ENCODE data around the gene PPL. TPM values are rescaled to one million over a fixed set of nuclear protein-coding genes. Genes with fewer than 3 reads are reported as not detected.

PPL gene
- total and polyA plus RNA-seq, 2 of the 8 experiments (the other 6 are each of a cell fraction or from before 2014, with no cell fraction given) = 11.3 to 29.5 TPM

DNA sequence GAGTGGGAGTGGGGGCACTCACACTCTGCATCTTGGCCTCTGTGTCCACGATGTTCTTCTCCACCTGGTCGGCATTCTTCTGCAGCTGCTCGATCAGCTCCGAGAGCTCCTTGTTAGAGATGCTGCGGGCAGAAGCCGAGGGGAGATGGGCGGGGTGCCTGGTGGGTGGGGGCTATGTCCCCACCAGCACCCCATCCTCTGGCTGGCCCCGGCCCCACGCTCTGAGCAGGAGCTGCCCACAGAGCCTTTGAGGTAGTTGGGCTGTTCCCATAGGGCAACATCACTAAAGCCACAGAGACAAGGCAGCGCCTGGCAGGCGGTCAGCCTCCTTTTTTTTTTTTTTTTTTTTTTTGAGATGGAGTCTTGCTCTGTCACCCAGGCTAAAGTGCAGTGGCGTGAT lies 26.1 kb downstream of the PPL start:
- no peak for DNase-seq (ENCODE audit: low read depth in 1 of 2, low spot score in 2 of 2)
- POLR2A ChIA-PET (ENCODE audit: partially characterized antibody) = interaction anchor here (0.9 to 1.1 kb wide), 3 partner anchors 9 to 32 kb away, joined by 3 to 4 read pairs (median 3); no protein-coding TSS in a partner anchor

More for the DNA sequence above, 26.1 kb downstream of the PPL start:
- Histone ChIP-seq H3K4me2 (ENCODE audit: insufficient read depth in 1 of 2, low read depth in 2 of 2, low read length in 2 of 2) (no peak overlapping the region), H4K91ac (replicated peaks; ENCODE audit: insufficient read length, low read length) (no peak overlapping the region), H3K23ac (ENCODE audit: insufficient read length) (no peak overlapping the region), H2BK12ac (ENCODE audit: low read depth, low read length) (no peak overlapping the region), H4K8ac (ENCODE audit: extremely low read depth, insufficient read depth, low read length) (no peak overlapping the region), H3K9ac (replicated peaks in 1 of 4; ENCODE audit: extremely low read depth in 1 of 4, low read depth in 3 of 4, low read length in 3 of 4) (no peak overlapping the region), H3K23me2 (ENCODE audit: low read depth, low read length) (no peaks in the 10 kb centered on the region; the same call in 1 of the 2 replicates), H3K56ac (replicated peaks; ENCODE audit: insufficient read length, low read depth, low read length) (no peak overlapping the region), H2AFZ (ENCODE audit: low read length) (no peak overlapping the region), H2AK5ac (ENCODE audit: low read depth, low read length) (no peak overlapping the region), H2BK120ac (replicated peaks; ENCODE audit: low read depth, low read length) (no peak overlapping the region), H3K79me2 (ENCODE audit: control insufficient read depth in 1 of 2, insufficient read depth in 2 of 2, low read length in 2 of 2) (no peaks in the 10 kb centered on the region), H3K4me1 (replicated peaks in 1 of 4; ENCODE audit: control insufficient read depth in 3 of 4, insufficient read depth in 4 of 4, low read length in 3 of 4) (peaks cover 0 to 3% (median 0%) of the 10 kb centered on the region in 4 experiments; a peak in 1 of 7 replicates), H3K9me3 (ENCODE audit: insufficient read depth in 2 of 2, low read depth in 1 of 2, low read length in 1 of 2) (no peaks in the 10 kb centered on the region), H3K18ac (ENCODE audit: extremely low read depth, low read length) (no peak overlapping the region), H2BK5ac (ENCODE audit: low read depth, low read length) (no peak overlapping the region), H3K4me3 (ENCODE audit: extremely low read depth in 1 of 4, insufficient read depth in 2 of 4, low read depth in 3 of 4, low read length in 4 of 4) (no peak overlapping the region), H3K27me3 (replicated peaks in 1 of 4; ENCODE audit: control insufficient read depth in 3 of 4, extremely low read depth in 1 of 4, insufficient read depth in 3 of 4, low read length in 3 of 4) (no peaks in the 10 kb centered on the region), H2BK15ac (ENCODE audit: low read length) (no peak overlapping the region), H2BK20ac (ENCODE audit: low read length) (no peak overlapping the region), H3K36me3 (ENCODE audit: control insufficient read depth in 2 of 4, insufficient read depth in 4 of 4, low read length in 3 of 4) (no peaks in the 10 kb centered on the region), H3K4ac (replicated peaks; ENCODE audit: insufficient read length, low read depth, low read length) (no peak overlapping the region), H3K79me1 (ENCODE audit: low read depth, low read length) (no peaks in the 10 kb centered on the region), H4K5ac (ENCODE audit: insufficient read length, low read depth, low read length) (no peak overlapping the region), H4K20me1 (replicated peaks in 1 of 2; ENCODE audit: control insufficient read depth in 1 of 2, insufficient read depth in 2 of 2, low read length in 2 of 2) (no peaks in the 10 kb centered on the region), H3K27ac (ENCODE audit: low read depth, low read length) (no peak overlapping the region), H3K14ac (ENCODE audit: insufficient read length) (no peak overlapping the region)
- WGBS, 2 experiments (ENCODE audit: extremely low coverage in 1 of 2, insufficient coverage in 1 of 2, insufficient read length in 1 of 2, insufficient replicate concordance in 2 of 2, low coverage in 1 of 2, low lambda C conversion rate in 2 of 2, missing lambda C conversion rate in 1 of 2) = 87% methylated on average over 11 of the region's 12 CpGs; no CpG with 5 or more reads in 1 of the 2 experiments
- TF ChIP-seq ASH2L (IDR thresholded peaks at IDR 0.05; ENCODE audit: low read length) (no peak), RFX5 (IDR thresholded peaks at IDR 0.05; ENCODE audit: borderline replicate concordance, low read depth, low read length) (no peak), EZH2 (IDR thresholded peaks at IDR 0.05; ENCODE audit: low read depth, low read length, severe bottlenecking) (no peak), KDM5A (IDR thresholded peaks at IDR 0.05; ENCODE audit: low read length) (no peak), RAD21 (IDR thresholded peaks at IDR 0.05 in 1 of 2, conservative IDR thresholded peaks at IDR 0.05 in 1 of 2; ENCODE audit: low read depth in 2 of 2, low read length in 2 of 2) (no peak), RXRA (IDR thresholded peaks at IDR 0.05; ENCODE audit: insufficient read depth, low read depth, low read length) (no peak)
- TF ChIP-seq, protein P1, sequence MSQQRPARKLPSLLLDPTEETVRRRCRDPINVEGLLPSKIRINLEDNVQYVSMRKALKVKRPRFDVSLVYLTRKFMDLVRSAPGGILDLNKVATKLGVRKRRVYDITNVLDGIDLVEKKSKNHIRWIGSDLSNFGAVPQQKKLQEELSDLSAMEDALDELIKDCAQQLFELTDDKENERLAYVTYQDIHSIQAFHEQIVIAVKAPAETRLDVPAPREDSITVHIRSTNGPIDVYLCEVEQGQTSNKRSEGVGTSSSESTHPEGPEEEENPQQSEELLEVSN (IDR thresholded peaks at IDR 0.05) = no peak
- TF ChIP-seq, protein P2, sequence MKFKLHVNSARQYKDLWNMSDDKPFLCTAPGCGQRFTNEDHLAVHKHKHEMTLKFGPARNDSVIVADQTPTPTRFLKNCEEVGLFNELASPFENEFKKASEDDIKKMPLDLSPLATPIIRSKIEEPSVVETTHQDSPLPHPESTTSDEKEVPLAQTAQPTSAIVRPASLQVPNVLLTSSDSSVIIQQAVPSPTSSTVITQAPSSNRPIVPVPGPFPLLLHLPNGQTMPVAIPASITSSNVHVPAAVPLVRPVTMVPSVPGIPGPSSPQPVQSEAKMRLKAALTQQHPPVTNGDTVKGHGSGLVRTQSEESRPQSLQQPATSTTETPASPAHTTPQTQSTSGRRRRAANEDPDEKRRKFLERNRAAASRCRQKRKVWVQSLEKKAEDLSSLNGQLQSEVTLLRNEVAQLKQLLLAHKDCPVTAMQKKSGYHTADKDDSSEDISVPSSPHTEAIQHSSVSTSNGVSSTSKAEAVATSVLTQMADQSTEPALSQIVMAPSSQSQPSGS (IDR thresholded peaks at IDR 0.05; ENCODE audit: low read length) = no peak
- CTCF ChIA-PET (ENCODE audit: partially characterized antibody) = interaction anchor here (1.6 kb wide), 1 partner anchor 17 kb away, joined by 5 read pairs; no protein-coding TSS in a partner anchor
- no peak for FAIRE-seq

Measured in H1 (cell line).